Karpas-422 (cell line): ENCODE data around the gene ALG10. TPM values are rescaled to one million over a fixed set of nuclear protein-coding genes. Genes with fewer than 3 reads are reported as not detected.

Experiments
- DNase-seq: peaks from one replicate; pipeline ENCODE4 v3.0.0-alpha.2; 2015
- H2AFZ ChIP-seq: fragments of 200-600 bp; sonication (generic); 2 replicates; pipeline ENCODE4 v1.6.1; 2014; ENCODE audit warnings: antibody characterized with exemption, low read length, mixed read lengths
- H3K27ac ChIP-seq: fragments of 200-600 bp; sonication (generic); 2 replicates; pipeline ENCODE4 v1.5.1; 2014; ENCODE audit warnings: mild to moderate bottlenecking, low read length, moderate library complexity
- H3K27me3 ChIP-seq: fragments of 200-600 bp; sonication (generic); 2 replicates; pipeline ENCODE4 v1.6.1; 2014; ENCODE audit warnings: low read length, mixed read lengths
- H3K36me3 ChIP-seq: fragments of 200-600 bp; sonication (generic); 2 replicates; pipeline ENCODE4 v1.6.1; 2014; ENCODE audit warnings: low read length, mixed read lengths; ENCODE audit not compliant: insufficient read depth
- H3K4me1 ChIP-seq: fragments of 200-600 bp; sonication (generic); 2 replicates; pipeline ENCODE4 v1.6.1; 2014; ENCODE audit warnings: mild to moderate bottlenecking, low read length, mixed read lengths
- H3K4me2 ChIP-seq: fragments of 200-600 bp; sonication (generic); 2 replicates; pipeline ENCODE4 v1.6.1; 2014; ENCODE audit warnings: low read length, low read depth, mild to moderate bottlenecking; ENCODE audit not compliant: poor library complexity, severe bottlenecking
- H3K4me3 ChIP-seq: fragments of 200-600 bp; sonication (generic); 2 replicates; pipeline ENCODE4 v1.5.1; 2014; ENCODE audit warnings: mild to moderate bottlenecking, antibody characterized with exemption, low read length, mixed read lengths
- H3K79me2 ChIP-seq: fragments of 200-600 bp; sonication (generic); 2 replicates; pipeline ENCODE4 v1.6.1; 2014; ENCODE audit warnings: mild to moderate bottlenecking, low read length, mixed read lengths
- H3K9ac ChIP-seq: fragments of 200-600 bp; sonication (generic); 2 replicates; pipeline ENCODE4 v1.6.0; 2014; ENCODE audit warnings: low read length
- H3K9me2 ChIP-seq: fragments of 200-600 bp; sonication (generic), shearing (Covaris generic); replicated peaks from 2 replicates; pipeline ENCODE4 v1.6.0; 2014; ENCODE audit warnings: mild to moderate bottlenecking, low read length, moderate library complexity; ENCODE audit not compliant: insufficient read depth
- H3K9me3 ChIP-seq: fragments of 300-700, 200-600 bp; sonication (generic); 2 replicates; pipeline ENCODE4 v1.6.1; 2014; ENCODE audit warnings: low read length, mixed read lengths
- H4K20me1 ChIP-seq: fragments of 200-600 bp; sonication (generic); 2 replicates; pipeline ENCODE4 v1.6.1; 2014; ENCODE audit warnings: mild to moderate bottlenecking, antibody characterized with exemption, low read length, low read depth; ENCODE audit not compliant: insufficient read depth
- small RNA-seq: library from RNA; depleted of rRNA; stranded (forward); fragments of <200 nt; gene quantifications from one replicate; pipeline ENCODE3, GENCODE V24; 2014
- total RNA-seq: library from RNA; depleted of rRNA; stranded (reverse); fragments of >200 nt; shearing (Covaris generic); gene quantifications from 2 replicates; pipeline ENCODE4 v1.2.3, GENCODE V29; 2014; ENCODE audit warnings: low replicate concordance

The ALG10 gene
- total RNA-seq, 1 experiment from 2014 or later = 41.0 TPM

- H3K27ac ChIP-seq = no peak overlapping the region
Measured at GRCh38 chr12:34051486-34051885, 29.2 kb downstream of the ALG10 start.

GRCh38 chr12:34054938-34055337 lies 32.6 kb downstream of the ALG10 start:
- H3K36me3 ChIP-seq = no peaks in the 10 kb centered on the region
- no peaks in the 10 kb centered on the region for H3K4me1 ChIP-seq
- no peaks in the 10 kb centered on the region for H4K20me1 ChIP-seq
- no peaks in the 10 kb centered on the region for H3K27me3 ChIP-seq
- DNase-seq = no peak
- no peaks in the 10 kb centered on the region for H3K79me2 ChIP-seq
- peaks cover 4% of the 10 kb centered on the region; the same call in 1 of the 2 replicates for H3K9me2 ChIP-seq
- no peak overlapping the region for H3K9ac ChIP-seq
- no peak overlapping the region for H3K27ac ChIP-seq
- no peak overlapping the region for H3K4me2 ChIP-seq
- H2AFZ ChIP-seq = no peak overlapping the region
- H3K4me3 ChIP-seq = no peak overlapping the region
- H3K9me3 ChIP-seq = no peaks in the 10 kb centered on the region

More at GRCh38 chr12:34051486-34051885, 29.2 kb downstream of the ALG10 start:
- Histone ChIP-seq H3K9me3 (peaks cover 10% of the 10 kb centered on the region), H3K27me3 (no peaks in the 10 kb centered on the region), H3K9ac (no peak overlapping the region), H2AFZ (no peak overlapping the region), H3K9me2 (no peaks in the 10 kb centered on the region), H4K20me1 (no peaks in the 10 kb centered on the region), H3K79me2 (no peaks in the 10 kb centered on the region), H3K4me2 (no peak overlapping the region), H3K4me1 (no peaks in the 10 kb centered on the region), H3K4me3 (no peak overlapping the region), H3K36me3 (no peaks in the 10 kb centered on the region)
- DNase-seq = no peak

Small RNA genes within 50 kb of the gene (small RNA-seq; reads per million reads assigned to genes)
- gene RF00019 = not detected
